Subcutaneous adipose tissue (tissue), 4 donors: ENCODE measurements around the gene ADPGK. TPM values are rescaled to one million over a fixed set of nuclear protein-coding genes. Genes with fewer than 3 reads are reported as not detected.

ENCODE experiments used
- total RNA-seq, 4 donors: library from RNA; depleted of rRNA; stranded (reverse); fragments of >200 nt; gene quantifications; one replicate each; pipeline ENCODE4 v1.1.0, GENCODE V29; 2016
- TF ChIP-seq, protein P1 (sequence below): fragments of 450-650 bp; IDR thresholded peaks from one replicate; pipeline ENCODE4 v1.5.1; 2016; ENCODE audit warnings: low read depth, mild to moderate bottlenecking, control low read depth, antibody characterized with exemption, moderate library complexity

The ADPGK gene
- total RNA-seq, 4 donors from 2014 or later = 62.3 to 96.2 (median 69.4) TPM

DNA sequence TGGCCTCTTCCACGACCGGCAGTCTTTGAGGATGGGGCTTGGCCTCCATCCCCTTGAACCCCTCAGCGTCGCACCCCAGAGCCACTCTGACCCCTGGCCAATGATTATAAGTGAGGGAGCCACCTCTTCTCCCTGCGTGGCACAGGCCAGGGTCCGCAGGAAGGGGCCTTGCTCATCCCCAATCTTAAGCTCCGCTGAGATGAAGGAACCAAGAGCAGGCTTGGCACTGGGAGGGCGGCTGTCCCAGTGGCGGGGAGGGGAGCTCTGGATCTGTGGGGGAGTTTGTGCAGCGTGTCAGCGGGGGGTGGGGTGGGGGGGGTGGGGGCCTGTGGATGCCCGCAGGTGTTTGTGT is 13.8 kb upstream of the ADPGK start:
- TF ChIP-seq, protein P1, sequence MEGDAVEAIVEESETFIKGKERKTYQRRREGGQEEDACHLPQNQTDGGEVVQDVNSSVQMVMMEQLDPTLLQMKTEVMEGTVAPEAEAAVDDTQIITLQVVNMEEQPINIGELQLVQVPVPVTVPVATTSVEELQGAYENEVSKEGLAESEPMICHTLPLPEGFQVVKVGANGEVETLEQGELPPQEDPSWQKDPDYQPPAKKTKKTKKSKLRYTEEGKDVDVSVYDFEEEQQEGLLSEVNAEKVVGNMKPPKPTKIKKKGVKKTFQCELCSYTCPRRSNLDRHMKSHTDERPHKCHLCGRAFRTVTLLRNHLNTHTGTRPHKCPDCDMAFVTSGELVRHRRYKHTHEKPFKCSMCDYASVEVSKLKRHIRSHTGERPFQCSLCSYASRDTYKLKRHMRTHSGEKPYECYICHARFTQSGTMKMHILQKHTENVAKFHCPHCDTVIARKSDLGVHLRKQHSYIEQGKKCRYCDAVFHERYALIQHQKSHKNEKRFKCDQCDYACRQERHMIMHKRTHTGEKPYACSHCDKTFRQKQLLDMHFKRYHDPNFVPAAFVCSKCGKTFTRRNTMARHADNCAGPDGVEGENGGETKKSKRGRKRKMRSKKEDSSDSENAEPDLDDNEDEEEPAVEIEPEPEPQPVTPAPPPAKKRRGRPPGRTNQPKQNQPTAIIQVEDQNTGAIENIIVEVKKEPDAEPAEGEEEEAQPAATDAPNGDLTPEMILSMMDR = no peak

DNA sequence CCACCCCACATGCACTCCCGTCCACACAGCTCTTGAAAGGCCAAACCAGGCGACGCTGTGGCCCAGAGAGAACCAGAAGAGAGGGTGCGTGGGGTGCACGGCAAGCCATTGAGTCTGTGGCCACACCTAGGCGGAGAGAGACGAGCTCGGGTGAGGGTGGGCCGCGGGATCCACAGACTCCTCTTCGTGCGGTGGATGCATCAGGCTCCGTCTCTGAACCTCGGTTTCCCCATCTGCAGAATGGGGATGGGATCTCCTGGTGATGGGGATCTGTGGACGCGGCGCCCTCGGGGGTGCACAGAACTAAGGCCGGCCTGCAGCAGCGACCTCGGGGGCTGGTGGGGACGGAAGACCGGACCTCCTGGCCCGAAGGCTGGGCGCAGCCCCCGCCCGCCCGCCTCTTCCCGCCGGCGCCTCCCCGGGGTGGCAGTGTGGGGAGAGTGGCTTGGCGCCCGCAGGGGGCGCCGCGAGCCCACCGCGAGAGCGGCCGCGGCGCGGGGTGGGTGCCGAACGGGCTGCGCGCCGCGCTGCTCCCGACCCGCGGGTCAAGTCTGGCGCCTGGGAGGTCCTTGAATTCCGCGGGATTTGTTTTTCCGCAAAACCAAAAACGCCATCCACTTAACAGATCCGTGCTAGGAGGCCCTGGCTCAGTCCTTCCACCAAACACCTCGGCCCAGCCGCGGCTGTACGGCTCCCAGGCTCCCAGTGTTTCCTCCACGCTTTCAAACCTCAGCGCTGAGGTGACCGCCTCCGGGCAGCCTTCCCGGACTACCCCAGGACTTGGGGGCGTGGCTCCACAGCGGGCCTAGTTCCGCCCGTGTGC is 13.2 kb upstream of the ADPGK start:
- TF ChIP-seq, protein P1 = no peak

DNA sequence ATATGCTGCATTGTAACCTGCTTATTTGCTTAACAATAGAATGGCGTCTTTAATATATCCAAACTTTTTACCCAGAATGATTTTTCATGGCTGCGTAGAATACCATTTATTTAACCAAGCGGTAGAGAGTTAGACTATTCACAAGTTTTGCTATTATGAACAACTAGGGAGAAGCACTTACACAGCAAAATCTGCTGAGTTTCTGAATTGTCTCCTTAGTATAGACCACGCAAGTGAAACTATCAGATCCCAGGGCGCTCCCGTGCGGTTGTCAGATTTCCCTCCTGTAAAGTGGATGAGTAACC is 12.6 kb upstream of the ADPGK start:
- TF ChIP-seq, protein P1 = no peak

DNA sequence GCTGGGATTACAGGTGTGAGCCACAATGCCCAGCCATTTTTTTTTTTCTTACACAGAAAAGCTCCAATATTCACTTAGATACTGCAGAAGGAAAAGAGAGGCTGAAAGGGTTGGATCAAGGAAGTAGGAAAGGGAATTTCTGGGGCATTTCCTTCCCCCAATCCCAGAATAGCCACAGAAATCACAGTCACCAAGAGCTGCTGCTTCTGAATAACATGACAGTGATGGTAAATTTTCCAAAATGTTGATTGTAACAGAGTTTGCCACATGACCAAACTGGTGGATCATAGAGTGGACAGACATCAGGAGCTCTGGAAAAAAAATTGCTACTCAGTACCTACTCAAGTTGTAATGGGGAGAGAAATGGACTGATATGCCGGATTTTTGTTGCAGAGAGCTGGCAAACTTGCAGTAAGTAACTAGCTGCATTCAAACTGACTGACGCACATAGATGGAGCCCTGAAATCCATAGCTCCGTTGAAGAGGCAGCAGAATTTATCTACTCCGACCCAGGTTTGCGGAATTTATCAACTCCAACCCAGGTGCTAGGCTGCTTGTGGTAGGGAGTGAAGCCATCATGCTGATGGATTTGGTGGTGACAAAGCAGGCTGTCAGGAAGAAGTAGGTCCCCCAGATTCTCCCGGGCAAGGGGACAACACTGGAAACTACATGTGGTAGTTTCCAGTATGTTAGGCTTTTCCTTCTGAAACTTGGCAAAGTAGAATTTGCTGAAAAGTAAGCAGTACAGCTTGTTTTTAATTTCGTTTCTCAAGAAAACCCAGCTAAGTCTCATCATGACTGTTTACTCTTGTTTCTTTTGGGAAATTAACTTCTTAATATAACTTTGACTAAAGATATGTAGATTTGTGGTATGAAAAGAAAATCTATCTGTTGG is 10.5 kb upstream of the ADPGK start:
- TF ChIP-seq, protein P1 = no peak

DNA sequence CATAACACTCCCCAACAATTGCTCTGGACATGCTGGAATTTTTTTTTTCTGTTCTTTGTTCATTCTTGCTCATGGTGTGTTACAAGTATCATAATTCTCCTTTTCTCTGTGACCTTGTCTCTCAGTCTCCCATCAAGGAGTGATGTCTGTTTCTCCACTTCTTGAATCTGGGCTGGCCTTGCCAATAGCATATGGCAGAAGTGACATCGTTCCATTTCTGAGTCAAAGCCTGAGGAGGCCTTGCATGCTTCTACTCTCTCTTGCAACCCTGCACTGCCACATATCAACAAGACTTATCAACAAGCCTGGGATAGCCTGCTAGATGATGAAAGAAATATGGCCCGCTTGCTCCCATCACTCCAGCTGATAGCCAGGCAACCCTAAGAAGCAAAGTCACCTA is 8.9 kb upstream of the ADPGK start:
- TF ChIP-seq, protein P1 = no peak

DNA sequence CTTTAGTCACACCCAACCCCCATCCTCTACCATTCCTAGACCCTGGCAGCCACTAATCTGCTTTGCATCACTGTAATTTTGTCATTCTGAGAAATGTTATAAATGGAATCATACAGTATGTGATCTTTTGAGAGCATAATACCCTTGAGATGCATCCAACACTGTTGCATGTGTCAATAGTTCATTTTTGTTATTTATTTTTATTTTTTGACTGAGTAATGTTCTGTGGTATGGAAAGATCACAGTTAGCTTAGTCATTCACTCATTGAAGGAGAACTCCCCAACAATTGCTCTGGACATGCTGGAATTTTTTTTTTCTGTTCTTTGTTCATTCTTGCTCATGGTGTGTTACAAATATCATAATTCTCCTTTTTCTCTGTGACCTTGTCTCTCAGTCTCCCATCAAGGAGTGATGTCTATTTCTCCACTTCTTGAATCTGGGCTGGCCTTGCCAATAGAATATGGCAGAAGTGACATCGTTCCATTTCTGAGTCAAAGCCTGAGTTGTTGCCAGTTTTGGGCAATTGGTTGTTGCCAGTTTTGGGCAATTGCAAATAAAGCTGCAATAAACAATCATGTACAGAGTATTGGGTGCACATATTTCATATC is 6.8 kb upstream of the ADPGK start:
- TF ChIP-seq, protein P1 = no peak

DNA sequence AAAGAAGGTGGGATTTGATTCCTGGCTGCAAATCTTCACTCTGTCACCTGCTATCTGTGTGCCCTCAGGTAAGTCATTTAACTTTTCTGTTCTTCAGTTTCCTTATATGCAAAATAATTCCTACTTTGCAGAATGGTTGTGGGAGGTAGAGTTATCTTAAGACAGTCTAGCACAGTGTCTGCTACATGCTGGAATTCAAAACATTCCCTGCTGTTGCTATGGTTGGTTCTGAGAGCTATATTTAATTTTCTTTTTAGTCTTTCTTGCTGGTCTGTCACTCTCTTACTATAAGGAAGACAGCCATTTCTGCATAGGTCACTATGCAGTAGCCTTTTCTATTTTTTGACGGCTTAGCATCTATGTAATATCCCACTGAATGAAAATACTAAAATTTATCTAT is 4.0 kb upstream of the ADPGK start:
- TF ChIP-seq, protein P1 = no peak
